Fibroblast of pulmonary artery (primary cell): Measurements from ENCODE around the gene MBTD1.
"Not testable (repeated sequence)": the region's sequence is repeated elsewhere in the genome, so short reads cannot be mapped to it uniquely, and the experiment has no call there.

Experiments used
- DNase-seq: peaks from one replicate; pipeline ENCODE4 v3.0.0-alpha.2; 2010; ENCODE audit warnings: low read depth
- H3K4me3 ChIP-seq: replicated peaks from 2 replicates; pipeline ENCODE4 v1.5.1; 2011; ENCODE audit warnings: low read depth, mild to moderate bottlenecking, control low read depth, low read length, moderate library complexity
- CTCF ChIP-seq: IDR thresholded peaks from 2 replicates; pipeline ENCODE4 v1.5.1; 2011; ENCODE audit warnings: mild to moderate bottlenecking, control low read depth, low read length, inconsistent platforms; ENCODE audit errors: missing control alignments

The MBTD1 gene

GRCh38 chr17:51189628-51190027 lies 70.2 kb downstream of the MBTD1 start:
- no peak for TF ChIP-seq CTCF
- no peak overlapping the region for H3K4me3 ChIP-seq
- DNase-seq = no peak

GRCh38 chr17:51189162-51189561 lies 70.7 kb downstream of the MBTD1 start:
- no peak overlapping the region for H3K4me3 ChIP-seq
- no peak for DNase-seq
- TF ChIP-seq CTCF = no peak

- no peak overlapping the region for H3K4me3 ChIP-seq
- no peak for DNase-seq
- TF ChIP-seq CTCF = no peak
Observed at GRCh38 chr17:51188271-51188833, 71.5 kb downstream of the MBTD1 start.

- TF ChIP-seq CTCF = no peak
- no peak overlapping the region for H3K4me3 ChIP-seq
- no peak for DNase-seq
Observed at GRCh38 chr17:51185763-51186332, 74.0 kb downstream of the MBTD1 start.

- no peak overlapping the region for H3K4me3 ChIP-seq
- no peak for TF ChIP-seq CTCF
- DNase-seq = no peak
Observed at GRCh38 chr17:51184124-51184523, 75.7 kb downstream of the MBTD1 start.

GRCh38 chr17:51180486-51180885 lies 79.4 kb downstream of the MBTD1 start:
- TF ChIP-seq CTCF = no peak
- DNase-seq = no peak
- H3K4me3 ChIP-seq = no peak overlapping the region

- not testable (repeated sequence) for H3K4me3 ChIP-seq, DNase-seq
Observed at GRCh38 chr17:51172030-51172429, 87.8 kb downstream of the MBTD1 start.
